Neural progenitor cell (in vitro differentiated cells): ENCODE data around the gene ZFAND6. TPM values are rescaled to one million over a fixed set of nuclear protein-coding genes. Genes with fewer than 3 reads are reported as not detected.

Source experiments
- DNase-seq: peaks from one replicate; pipeline ENCODE4 v3.0.0-alpha.2; 2016; ENCODE audit warnings: low spot score
- H2AFZ ChIP-seq: fragments of 200-600 bp; sonication (generic); replicated peaks from 2 replicates; pipeline ENCODE4 v1.6.1; 2016; ENCODE audit warnings: antibody characterized with exemption
- H3F3A ChIP-seq: fragments of 200-600 bp; sonication (generic); 2 replicates; pipeline ENCODE4 v1.6.1; 2016; ENCODE audit warnings: antibody characterized with exemption, low read depth
- H3K27ac ChIP-seq: fragments of 200-600 bp; sonication (generic); 2 replicates; pipeline ENCODE4 v1.5.1; 2016; ENCODE audit warnings: mild to moderate bottlenecking
- H3K27me3 ChIP-seq: fragments of 200-600 bp; sonication (generic); 2 replicates; pipeline ENCODE4 v1.6.1; 2016; ENCODE audit warnings: mild to moderate bottlenecking, moderate library complexity
- H3K36me3 ChIP-seq: fragments of 200-600 bp; sonication (generic); 2 replicates; pipeline ENCODE4 v1.5.1; 2016
- H3K4me1 ChIP-seq: fragments of 200-600 bp; sonication (generic); 2 replicates; pipeline ENCODE4 v1.6.1; 2016; ENCODE audit warnings: mixed run types
- H3K4me2 ChIP-seq: fragments of 200-600 bp; sonication (generic); 2 replicates; pipeline ENCODE4 v1.6.1; 2016
- H3K4me3 ChIP-seq: fragments of 200-600 bp; sonication (generic); 2 replicates; pipeline ENCODE4 v1.5.1; 2016
- H3K79me2 ChIP-seq: fragments of 200-600 bp; sonication (generic); 2 replicates; pipeline ENCODE4 v1.6.1; 2016; ENCODE audit warnings: low read depth
- H3K9ac ChIP-seq: fragments of 200-600 bp; sonication (generic); 2 replicates; pipeline ENCODE4 v1.6.1; 2016
- H3K9me3 ChIP-seq: fragments of 200-600 bp; sonication (generic); 2 replicates; pipeline ENCODE4 v1.5.1; 2016; ENCODE audit warnings: low read depth
- H4K20me1 ChIP-seq: fragments of 200-600 bp; sonication (generic); 2 replicates; pipeline ENCODE4 v1.6.1; 2016; ENCODE audit warnings: low read depth
- H3K27ac Mint-ChIP-seq: 3 replicates; pipeline ENCODE4 v1.8.0; 2021; ENCODE audit warnings: mixed read lengths
- H3K27me3 Mint-ChIP-seq: 2 replicates; pipeline ENCODE4 v1.8.0; 2022; ENCODE audit warnings: low read depth, mild to moderate bottlenecking, inconsistent platforms, moderate library complexity, mixed read lengths; ENCODE audit not compliant: insufficient read depth
- H3K36me3 Mint-ChIP-seq: 3 replicates; pipeline ENCODE4 v1.8.0; 2021; ENCODE audit warnings: mixed read lengths
- H3K4me1 Mint-ChIP-seq: 3 replicates; pipeline ENCODE4 v1.8.0; 2021; ENCODE audit warnings: mixed read lengths
- H3K4me3 Mint-ChIP-seq: 3 replicates; pipeline ENCODE4 v1.8.0; 2021; ENCODE audit warnings: mild to moderate bottlenecking, moderate library complexity, mixed read lengths
- H3K9me3 Mint-ChIP-seq: 3 replicates; pipeline ENCODE4 v1.8.0; 2020; ENCODE audit warnings: mixed read lengths
- EZH2 ChIP-seq: fragments of 200-600 bp; sonication (generic); IDR thresholded peaks from 2 replicates; pipeline ENCODE4 v1.6.1; 2017; ENCODE audit warnings: antibody characterized with exemption, mild to moderate bottlenecking, moderate library complexity
- EZH2phosphoT487 ChIP-seq: fragments of 200-600 bp; sonication (generic); IDR thresholded peaks from 2 replicates; pipeline ENCODE4 v1.6.1; 2017; ENCODE audit warnings: antibody characterized with exemption
- total RNA-seq: library from RNA; depleted of rRNA; stranded (reverse); fragments of >200 nt; gene quantifications from 2 replicates; pipeline ENCODE4 v1.2.3, GENCODE V29; 2015; ENCODE audit warnings: low replicate concordance
- TF ChIP-seq, protein P1 (sequence below): fragments of 200-600 bp; sonication (generic); IDR thresholded peaks from 2 replicates; pipeline ENCODE4 v1.5.1; 2017; ENCODE audit warnings: antibody characterized with exemption, mild to moderate bottlenecking

Gene ZFAND6
- total RNA-seq, 1 donor from 2014 or later, result 329 TPM

DNA sequence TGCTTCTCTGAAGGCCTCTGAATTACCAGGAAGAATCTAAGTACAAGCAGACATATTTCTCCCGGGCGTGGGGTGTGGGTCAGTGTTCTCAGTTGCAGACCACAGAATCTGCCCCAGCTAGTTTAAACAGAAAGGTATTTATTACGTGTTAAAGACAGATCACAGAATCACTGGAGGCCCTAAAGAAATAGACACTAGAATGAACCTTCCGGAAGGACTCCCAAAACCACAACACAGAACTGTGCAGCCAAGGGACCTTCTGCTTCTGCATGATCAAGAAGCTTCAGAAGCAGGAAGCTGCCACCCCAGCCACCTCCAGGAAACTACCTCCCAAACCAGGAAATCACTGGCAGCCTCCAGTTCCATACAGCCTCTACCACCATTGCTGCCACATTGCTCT lies 32.7 kb upstream of the ZFAND6 start:
- H3K36me3 Mint-ChIP-seq, result no peaks in the 10 kb centered on the region
- no peak for DNase-seq
- peak overlapping the region; percentile 40 for H3K4me2 ChIP-seq
- H3K27ac Mint-ChIP-seq, result peak overlapping the region; percentile 95
- H3K4me3 Mint-ChIP-seq, result no peak overlapping the region
- H3K4me1 Mint-ChIP-seq, result peaks cover 19% of the 10 kb centered on the region
- no peak overlapping the region for H3K9ac ChIP-seq
- H3K4me1 ChIP-seq, result peaks cover 16% of the 10 kb centered on the region
- TF ChIP-seq EZH2phosphoT487, result no peak
- TF ChIP-seq EZH2, result no peak
- TF ChIP-seq, protein P1, sequence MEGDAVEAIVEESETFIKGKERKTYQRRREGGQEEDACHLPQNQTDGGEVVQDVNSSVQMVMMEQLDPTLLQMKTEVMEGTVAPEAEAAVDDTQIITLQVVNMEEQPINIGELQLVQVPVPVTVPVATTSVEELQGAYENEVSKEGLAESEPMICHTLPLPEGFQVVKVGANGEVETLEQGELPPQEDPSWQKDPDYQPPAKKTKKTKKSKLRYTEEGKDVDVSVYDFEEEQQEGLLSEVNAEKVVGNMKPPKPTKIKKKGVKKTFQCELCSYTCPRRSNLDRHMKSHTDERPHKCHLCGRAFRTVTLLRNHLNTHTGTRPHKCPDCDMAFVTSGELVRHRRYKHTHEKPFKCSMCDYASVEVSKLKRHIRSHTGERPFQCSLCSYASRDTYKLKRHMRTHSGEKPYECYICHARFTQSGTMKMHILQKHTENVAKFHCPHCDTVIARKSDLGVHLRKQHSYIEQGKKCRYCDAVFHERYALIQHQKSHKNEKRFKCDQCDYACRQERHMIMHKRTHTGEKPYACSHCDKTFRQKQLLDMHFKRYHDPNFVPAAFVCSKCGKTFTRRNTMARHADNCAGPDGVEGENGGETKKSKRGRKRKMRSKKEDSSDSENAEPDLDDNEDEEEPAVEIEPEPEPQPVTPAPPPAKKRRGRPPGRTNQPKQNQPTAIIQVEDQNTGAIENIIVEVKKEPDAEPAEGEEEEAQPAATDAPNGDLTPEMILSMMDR, result no peak
- no peaks in the 10 kb centered on the region for H3K36me3 ChIP-seq
- H3K27ac ChIP-seq, result peak overlapping the region; percentile 52
- no peaks in the 10 kb centered on the region for H3K27me3 ChIP-seq
- H3K9me3 ChIP-seq, result no peaks in the 10 kb centered on the region
- no peaks in the 10 kb centered on the region for H3K79me2 ChIP-seq
- H3F3A ChIP-seq, result peaks cover 20% of the 10 kb centered on the region
- H3K9me3 Mint-ChIP-seq, result no peaks in the 10 kb centered on the region
- peaks cover 3% of the 10 kb centered on the region for H3K27me3 Mint-ChIP-seq
- H3K4me3 ChIP-seq, result no peak overlapping the region
- peak overlapping the region; percentile 2 for H2AFZ ChIP-seq
- H4K20me1 ChIP-seq, result no peaks in the 10 kb centered on the region

DNA sequence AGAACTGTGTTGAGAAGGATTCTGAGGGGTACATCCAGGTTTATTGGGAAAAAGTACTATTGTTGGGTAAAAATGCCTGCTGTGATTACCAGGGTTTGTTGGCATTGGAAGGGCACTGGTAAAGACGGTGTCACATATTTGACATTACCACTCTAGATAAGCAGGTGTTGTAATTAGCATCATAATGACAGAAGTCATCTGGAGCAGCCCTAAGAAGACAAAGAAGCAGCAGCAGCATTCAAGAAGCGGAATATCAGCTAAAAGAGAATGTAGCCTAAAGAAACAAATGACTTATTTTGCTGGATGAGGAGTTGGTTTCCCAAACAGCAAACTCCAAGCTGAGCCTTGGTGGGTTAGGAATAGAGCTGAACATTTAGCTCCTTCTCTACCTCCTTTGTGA lies 30.5 kb upstream of the ZFAND6 start:
- Histone ChIP-seq H3K9ac (no peak overlapping the region), H3K4me3 (no peak overlapping the region), H3K9me3 (no peaks in the 10 kb centered on the region), H3K79me2 (no peaks in the 10 kb centered on the region), H3K4me2 (no peak overlapping the region), H4K20me1 (no peaks in the 10 kb centered on the region), H3K27ac (no peak overlapping the region), H3K27me3 (no peaks in the 10 kb centered on the region), H3K4me1 (peaks cover 29% of the 10 kb centered on the region), H2AFZ (no peak overlapping the region), H3K36me3 (no peaks in the 10 kb centered on the region), H3F3A (peaks cover 38% of the 10 kb centered on the region)
- no peak overlapping the region for H3K27ac Mint-ChIP-seq
- no peak for DNase-seq
- no peaks in the 10 kb centered on the region for H3K9me3 Mint-ChIP-seq
- H3K27me3 Mint-ChIP-seq, result peaks cover 5% of the 10 kb centered on the region
- no peaks in the 10 kb centered on the region for H3K36me3 Mint-ChIP-seq
- peaks cover 37% of the 10 kb centered on the region for H3K4me1 Mint-ChIP-seq
- no peak overlapping the region for H3K4me3 Mint-ChIP-seq
- TF ChIP-seq EZH2 (no peak), EZH2phosphoT487 (no peak)
- TF ChIP-seq, protein P1, result no peak

DNA sequence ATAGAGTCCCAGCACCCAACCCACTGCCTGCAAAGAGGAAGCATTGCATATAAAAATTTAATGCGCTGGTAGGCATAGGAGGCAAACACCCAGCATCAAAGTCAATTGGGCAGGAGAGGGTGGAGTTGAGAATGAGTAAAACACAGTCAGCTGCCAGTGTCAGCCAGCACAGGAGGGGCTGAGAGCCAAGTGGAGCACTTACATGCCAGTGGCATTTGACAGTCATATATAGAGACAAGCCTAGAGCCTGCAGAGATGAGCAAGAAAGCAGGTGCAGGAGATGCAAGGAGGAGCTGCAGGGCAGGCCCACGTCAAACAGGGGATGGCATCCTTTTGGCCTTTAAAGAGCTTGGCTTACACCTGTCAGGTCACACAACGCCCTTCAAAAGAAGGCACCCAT lies 27.6 kb upstream of the ZFAND6 start:
- Histone ChIP-seq H4K20me1 (no peaks in the 10 kb centered on the region), H3K9ac (no peak overlapping the region), H2AFZ (no peak overlapping the region), H3K79me2 (no peaks in the 10 kb centered on the region), H3K27ac (no peak overlapping the region), H3K4me3 (no peak overlapping the region), H3K4me1 (peaks cover 39% of the 10 kb centered on the region), H3K27me3 (no peaks in the 10 kb centered on the region), H3K9me3 (no peaks in the 10 kb centered on the region), H3K4me2 (no peak overlapping the region), H3F3A (peaks cover 32% of the 10 kb centered on the region), H3K36me3 (no peaks in the 10 kb centered on the region)
- H3K4me1 Mint-ChIP-seq, result peaks cover 50% of the 10 kb centered on the region
- no peaks in the 10 kb centered on the region for H3K36me3 Mint-ChIP-seq
- TF ChIP-seq EZH2phosphoT487, result no peak
- TF ChIP-seq, protein P1, result no peak
- no peak for TF ChIP-seq EZH2
- H3K27me3 Mint-ChIP-seq, result peaks cover 5% of the 10 kb centered on the region
- DNase-seq, result no peak
- H3K4me3 Mint-ChIP-seq, result no peak overlapping the region
- H3K9me3 Mint-ChIP-seq, result no peaks in the 10 kb centered on the region
- peak overlapping the region; percentile 47 for H3K27ac Mint-ChIP-seq
